ENCODE measurements around the gene HARBI1. TPM values are rescaled to one million over a fixed set of nuclear protein-coding genes. Genes with fewer than 3 reads are reported as not detected.
A peak's percentile ranks its signal among the peaks of the same experiment; 100 is the strongest.

The HARBI1 gene
- 4.3 and 5.1 TPM in 2 replicates for total RNA-seq (2021; fragmentation: NEBNext Ultra II Directional; extraction: Animal tissue kit (Norgen Biotek cat#: 25700))
- polyA plus RNA-seq (2011; rRNA removed) = 2.7 and 3.8 TPM in 2 replicates
- polyA plus RNA-seq (2011; cell fraction: cytosol; rRNA removed) = 3.5 TPM
- polyA plus RNA-seq (2011; cell fraction: nucleus; rRNA removed) = 2.0 TPM
- 3.8 to 5.3 TPM (median 5.2 TPM) in 4 replicates for polyA plus RNA-seq (2012, experiment 1 of 2)
- polyA plus RNA-seq (2012, experiment 2 of 2) = 1.7 TPM
- 2.8 TPM for polyA plus RNA-seq (2013, experiment 1 of 2)
- 2.4 TPM for polyA plus RNA-seq (2013, experiment 2 of 2)
- 7.4 and 8.5 TPM in 2 replicates for polyA minus RNA-seq (2011; rRNA and poly(A)+ RNA removed)
- polyA minus RNA-seq (2011; cell fraction: cytosol; rRNA and poly(A)+ RNA removed) = 2.0 TPM
- 7.6 TPM for polyA minus RNA-seq (2011; cell fraction: nucleus; rRNA and poly(A)+ RNA removed)
- long read RNA-seq, experiment 1, partial matches to known transcripts = 0 of 2 reads
- long read RNA-seq, experiment 1, other reads (novel, unspliced or antisense) = 0 of 2 reads
- long read RNA-seq, experiment 2, transcript HARBI1-201 (3 exons, 1,967 nt) = major isoform, 5 of 8 reads
- long read RNA-seq, experiment 2, partial matches to known transcripts = 3 of 8 reads
- long read RNA-seq, experiment 2, other reads (novel, unspliced or antisense) = 0 of 8 reads

- Histone ChIP-seq H2AFZ (ENCODE audit: low read length) (peak within 1 kb of the TSS; percentile 96), H3K18ac (ENCODE audit: extremely low read depth, low read length) (peak within 1 kb of the TSS; percentile 88), H3K4ac (replicated peaks; ENCODE audit: insufficient read length, low read depth, low read length) (no peak within 1 kb of the TSS), H3K36me3 (ENCODE audit: control insufficient read depth in 2 of 4, insufficient read depth in 4 of 4, low read length in 3 of 4) (peaks cover 0 to 4% (median 0%) of the 10 kb centered on the region in 4 experiments; a peak in 1 of 8 replicates), H3K9me3 (ENCODE audit: insufficient read depth in 2 of 2, low read depth in 1 of 2, low read length in 1 of 2) (no peaks in the 10 kb centered on the region), H3K79me2 (ENCODE audit: control insufficient read depth in 1 of 2, insufficient read depth in 2 of 2, low read length in 2 of 2) (peaks cover 0 to 34% of the 10 kb centered on the region in 2 experiments; a peak in 3 of 4 replicates), H2BK12ac (ENCODE audit: low read depth, low read length) (peak within 1 kb of the TSS; percentile 92; the same call in 1 of the 2 replicates), H3K4me1 (replicated peaks in 1 of 4; ENCODE audit: control insufficient read depth in 3 of 4, insufficient read depth in 4 of 4, low read length in 3 of 4) (no peaks in the 10 kb centered on the region; a peak in 1 of 7 replicates), H2BK15ac (ENCODE audit: low read length) (peak within 1 kb of the TSS; percentile 92), H4K91ac (replicated peaks; ENCODE audit: insufficient read length, low read length) (peak within 1 kb of the TSS; percentile 99), H3K4me2 (ENCODE audit: insufficient read depth in 1 of 2, low read depth in 2 of 2, low read length in 2 of 2) (peak within 1 kb of the TSS; percentile 81 to 85), H2BK20ac (ENCODE audit: low read length) (no peak within 1 kb of the TSS), H3K56ac (replicated peaks; ENCODE audit: insufficient read length, low read depth, low read length) (peak within 1 kb of the TSS; percentile 94), H2BK5ac (ENCODE audit: low read depth, low read length) (peak within 1 kb of the TSS; percentile 99), H4K20me1 (replicated peaks in 1 of 2; ENCODE audit: control insufficient read depth in 1 of 2, insufficient read depth in 2 of 2, low read length in 2 of 2) (no peaks in the 10 kb centered on the region), H3K27me3 (replicated peaks in 1 of 4; ENCODE audit: control insufficient read depth in 3 of 4, extremely low read depth in 1 of 4, insufficient read depth in 3 of 4, low read length in 3 of 4) (no peaks in the 10 kb centered on the region), H3K4me3 (ENCODE audit: extremely low read depth in 1 of 4, insufficient read depth in 2 of 4, low read depth in 3 of 4, low read length in 4 of 4) (peak within 1 kb of the TSS; percentile 85 to 99 (median 97)), H2AK5ac (ENCODE audit: low read depth, low read length) (no peak within 1 kb of the TSS), H3K79me1 (ENCODE audit: low read depth, low read length) (peaks cover 5% of the 10 kb centered on the region; the same call in 1 of the 2 replicates), H3K9ac (replicated peaks in 1 of 4; ENCODE audit: extremely low read depth in 1 of 4, low read depth in 3 of 4, low read length in 3 of 4) (peak within 1 kb of the TSS; percentile 95 to 100 (median 99)), H2BK120ac (replicated peaks; ENCODE audit: low read depth, low read length) (no peak within 1 kb of the TSS), H4K8ac (ENCODE audit: extremely low read depth, insufficient read depth, low read length) (peak within 1 kb of the TSS; percentile 100), H3K27ac (ENCODE audit: low read depth, low read length) (peak within 1 kb of the TSS; percentile 98), H3K14ac (ENCODE audit: insufficient read length) (no peak within 1 kb of the TSS), H4K5ac (ENCODE audit: insufficient read length, low read depth, low read length) (peak within 1 kb of the TSS; percentile 88), H3K23ac (ENCODE audit: insufficient read length) (no peak within 1 kb of the TSS), H3K23me2 (ENCODE audit: low read depth, low read length) (no peaks in the 10 kb centered on the region)
- POLR2A ChIA-PET (ENCODE audit: partially characterized antibody) = interaction anchor here (0.6 to 2.0 kb wide), 9 partner anchors 11 to 83 kb away, joined by 3 to 6 read pairs (median 4); partner anchors contain the start of genes ARHGAP1 and ZNF408
- FAIRE-seq (no peak), DNase-seq (ENCODE audit: low read depth in 1 of 2, low spot score in 2 of 2) (peak; percentile 47 to 90)
- CTCF ChIA-PET (ENCODE audit: partially characterized antibody) = interaction anchor here (0.7 to 2.0 kb wide), 18 partner anchors 9 to 283 kb away, joined by 3 to 6 read pairs (median 4); partner anchors contain the start of genes ARHGAP1 and ZNF408
- 1% methylated on average over 67 of the region's 72 CpGs; no CpG with 5 or more reads in 1 of the 2 experiments for WGBS, 2 experiments (ENCODE audit: extremely low coverage in 1 of 2, insufficient coverage in 1 of 2, insufficient read length in 1 of 2, insufficient replicate concordance in 2 of 2, low coverage in 1 of 2, low lambda C conversion rate in 2 of 2, missing lambda C conversion rate in 1 of 2)
- no peak for TF ChIP-seq RNF2 (IDR thresholded peaks at IDR 0.05; ENCODE audit: borderline replicate concordance, low read depth, low read length, missing control alignments, poor library complexity, severe bottlenecking)
- no peak for TF ChIP-seq CTBP2 (IDR thresholded peaks at IDR 0.05; ENCODE audit: borderline replicate concordance, insufficient read depth, insufficient read length, low read length)
- no peak for TF ChIP-seq KDM1A (IDR thresholded peaks at IDR 0.05; ENCODE audit: borderline replicate concordance, low read length)
- no peak for TF ChIP-seq NANOG (IDR thresholded peaks at IDR 0.05; ENCODE audit: insufficient read depth, low read depth, low read length, poor library complexity, severe bottlenecking)
- no peak for TF ChIP-seq CBX8 (IDR thresholded peaks at IDR 0.05; ENCODE audit: borderline replicate concordance, low read depth, low read length)
- peak; percentile 75 for TF ChIP-seq TBP (IDR thresholded peaks at IDR 0.05; ENCODE audit: low read depth, low read length)
- no peak for TF ChIP-seq ZNF274 (IDR thresholded peaks at IDR 0.05; ENCODE audit: borderline replicate concordance, extremely low read depth, low read length)
Observed at GRCh38 chr11:46617134-46617971, at the start of gene HARBI1, which contains the start of gene ATG13. Gene HARBI1, minus strand, starts transcription at chr11:46617227. Its CDS starts 990 bp downstream, at chr11:46616237. Gene ATG13, plus strand, starts transcription at chr11:46617553. Its CDS starts 26,739 bp downstream, at chr11:46644292.

Measured in H1 (cell line).